ENCODE data around the gene CD80.

CD80 gene

GRCh38 chr3:119547227-119547626, 12.2 kb downstream of the CD80 start:
- DNase-seq, result peak; percentile 46 to 58 (median 57)

- DNase-seq, result no peak
Measured at GRCh38 chr3:119543147-119543546, 16.3 kb downstream of the CD80 start.

DNA sequence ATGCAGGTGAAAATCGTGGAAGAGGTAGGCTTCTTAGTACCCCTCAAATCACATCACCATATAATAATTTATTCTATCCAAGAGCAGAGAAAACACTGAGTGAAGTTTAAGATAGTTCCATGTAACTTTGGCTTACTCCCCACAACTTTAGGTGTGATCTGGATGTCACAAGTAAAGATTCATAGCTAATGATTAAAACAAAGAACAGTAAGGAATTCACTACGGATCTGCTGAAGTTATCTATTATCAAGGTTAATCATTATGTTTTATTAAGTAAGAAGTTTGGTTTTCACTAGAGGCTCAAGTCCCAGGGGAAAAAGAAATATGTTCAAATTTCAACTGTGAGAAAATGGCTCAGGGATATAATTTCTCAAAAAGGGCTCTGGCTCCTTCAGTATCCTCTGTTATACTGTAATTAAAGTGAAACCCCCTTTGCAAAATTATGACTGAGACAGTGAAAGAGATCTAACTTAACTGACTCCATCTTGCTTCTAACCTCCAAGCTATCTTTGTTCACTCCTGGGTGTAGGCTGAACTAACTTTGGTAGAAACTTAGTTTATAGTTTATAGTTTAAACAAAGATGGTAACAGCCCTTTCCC, 17.1 kb downstream of the CD80 start:
- no peak for DNase-seq

- no peak for DNase-seq
Measured at GRCh38 chr3:119541547-119541946, 17.9 kb downstream of the CD80 start.

- no peak for DNase-seq
Measured at GRCh38 chr3:119538772-119539171, 20.6 kb downstream of the CD80 start.

- DNase-seq, result no peak
Measured at GRCh38 chr3:119536757-119537156, 22.7 kb downstream of the CD80 start.

- no peak for DNase-seq
Measured at GRCh38 chr3:119534296-119534695, 25.1 kb downstream of the CD80 start.

- no peak for DNase-seq
Measured at GRCh38 chr3:119531151-119531550, 28.3 kb downstream of the CD80 start.

- no peak for DNase-seq
Measured at GRCh38 chr3:119530456-119530855, 29.0 kb downstream of the CD80 start.

- DNase-seq, result no peak
Measured at GRCh38 chr3:119529883-119530282, 29.5 kb downstream of the CD80 start.

- DNase-seq, result no peak
Measured at GRCh38 chr3:119527714-119528113, 31.7 kb downstream of the CD80 start.

DNA sequence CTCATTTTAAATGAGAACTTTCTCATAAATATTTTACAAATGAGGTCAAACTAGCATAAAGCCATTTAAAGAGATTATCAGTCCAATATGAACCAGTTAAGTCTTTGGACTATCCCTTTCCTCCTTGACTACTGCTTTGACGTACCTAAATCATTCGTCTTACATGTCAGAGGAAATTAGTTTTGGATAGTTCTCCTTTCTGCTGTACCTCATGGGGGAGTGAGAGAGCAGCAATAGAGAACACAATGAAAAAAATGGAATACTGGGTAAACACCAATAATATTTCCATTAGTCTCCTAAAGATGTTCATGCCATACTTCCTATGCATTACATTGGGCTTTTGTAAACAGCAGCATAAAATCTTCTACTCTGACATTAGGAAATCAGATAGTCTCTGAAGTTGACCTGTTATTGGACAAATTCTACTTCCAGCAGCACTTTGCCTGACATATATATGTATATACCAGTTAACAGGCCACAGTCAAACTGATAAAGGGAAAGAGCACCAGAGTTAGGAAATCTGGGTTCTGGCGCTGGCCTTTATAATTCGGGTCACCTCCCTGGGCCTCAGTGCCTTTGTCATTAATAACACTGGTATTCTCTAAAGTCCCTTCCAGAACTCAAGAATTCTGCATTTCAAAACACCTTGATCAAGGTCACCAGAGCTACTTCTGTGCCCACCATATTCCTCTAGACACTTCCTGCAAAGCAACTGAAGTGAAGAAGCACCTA, 34.3 kb downstream of the CD80 start:
- peak; percentile 52 to 66 (median 64) for DNase-seq

GRCh38 chr3:119518026-119518425, 41.4 kb downstream of the CD80 start:
- DNase-seq, result no peak

DNA sequence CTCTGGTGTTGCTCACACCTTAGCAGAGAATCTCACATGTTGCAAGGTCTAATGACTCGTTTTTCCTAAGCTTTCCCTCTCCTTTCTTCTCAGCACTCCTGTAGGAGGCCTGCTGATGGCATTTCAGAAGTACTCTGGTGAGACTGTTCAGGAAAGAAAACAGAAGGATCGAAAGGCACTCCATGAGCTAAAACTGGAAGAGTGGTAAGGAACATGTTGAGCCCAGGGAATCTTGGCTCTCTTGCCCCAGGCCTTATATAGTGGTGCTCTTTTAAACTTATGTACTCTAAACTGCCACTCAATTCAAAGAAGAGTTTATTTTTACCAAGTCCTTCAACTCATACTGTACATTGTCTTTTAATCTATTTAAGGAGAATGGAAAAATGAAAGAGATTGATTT, 42.3 kb downstream of the CD80 start:
- DNase-seq, result no peak

- no peak for DNase-seq
Measured at GRCh38 chr3:119514637-119515036, 44.8 kb downstream of the CD80 start.

- DNase-seq, result no peak
Measured at GRCh38 chr3:119510690-119511089, 48.7 kb downstream of the CD80 start.

GRCh38 chr3:119508172-119508845, 51.1 kb downstream of the CD80 start:
- DNase-seq, result no peak

DNA sequence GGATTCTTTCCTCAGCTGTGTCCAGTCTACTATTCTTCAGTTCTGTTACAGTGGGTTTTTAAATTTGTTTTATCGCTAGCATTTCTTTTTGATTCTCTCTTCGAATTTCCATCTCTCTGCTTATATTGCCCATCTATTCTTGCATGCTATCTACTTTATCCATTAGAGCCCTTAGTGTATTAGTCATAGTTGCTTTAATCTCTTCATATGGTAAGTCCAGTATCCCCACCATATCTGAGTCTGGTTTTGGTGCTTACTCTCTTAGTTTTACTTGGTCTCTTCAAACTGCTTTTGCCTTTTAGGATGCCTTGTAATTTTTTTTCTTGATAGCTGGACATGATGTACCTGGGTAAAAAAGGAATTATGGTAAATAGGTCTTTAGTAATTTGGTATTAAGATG, 52.0 kb downstream of the CD80 start:
- no peak for DNase-seq

- peak in 2 of 3 donors; percentile 18 to 47 for DNase-seq
Measured at GRCh38 chr3:119506631-119507030, 52.8 kb downstream of the CD80 start.

DNA sequence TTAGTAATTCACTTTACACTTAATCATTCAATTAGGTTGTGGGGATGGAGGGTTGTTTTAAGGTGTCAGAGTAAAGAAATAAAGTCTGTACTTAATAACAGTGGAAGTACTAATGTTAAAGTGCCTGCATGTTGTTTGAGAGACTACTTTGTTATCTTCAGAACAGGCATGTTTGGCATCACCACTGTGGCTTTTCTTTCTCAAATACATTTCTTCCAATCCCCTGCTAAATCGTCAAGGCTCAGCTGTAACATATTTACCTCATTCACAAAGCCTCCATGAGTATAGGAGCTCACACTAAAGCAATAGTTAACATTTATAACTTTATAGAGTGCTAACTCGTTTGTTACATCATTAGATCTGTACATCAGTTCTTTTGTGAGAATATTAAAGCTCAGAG, 58.5 kb downstream of the CD80 start:
- no peak for DNase-seq

- no peak for DNase-seq
Measured at GRCh38 chr3:119500265-119500664, 59.1 kb downstream of the CD80 start.

DNA sequence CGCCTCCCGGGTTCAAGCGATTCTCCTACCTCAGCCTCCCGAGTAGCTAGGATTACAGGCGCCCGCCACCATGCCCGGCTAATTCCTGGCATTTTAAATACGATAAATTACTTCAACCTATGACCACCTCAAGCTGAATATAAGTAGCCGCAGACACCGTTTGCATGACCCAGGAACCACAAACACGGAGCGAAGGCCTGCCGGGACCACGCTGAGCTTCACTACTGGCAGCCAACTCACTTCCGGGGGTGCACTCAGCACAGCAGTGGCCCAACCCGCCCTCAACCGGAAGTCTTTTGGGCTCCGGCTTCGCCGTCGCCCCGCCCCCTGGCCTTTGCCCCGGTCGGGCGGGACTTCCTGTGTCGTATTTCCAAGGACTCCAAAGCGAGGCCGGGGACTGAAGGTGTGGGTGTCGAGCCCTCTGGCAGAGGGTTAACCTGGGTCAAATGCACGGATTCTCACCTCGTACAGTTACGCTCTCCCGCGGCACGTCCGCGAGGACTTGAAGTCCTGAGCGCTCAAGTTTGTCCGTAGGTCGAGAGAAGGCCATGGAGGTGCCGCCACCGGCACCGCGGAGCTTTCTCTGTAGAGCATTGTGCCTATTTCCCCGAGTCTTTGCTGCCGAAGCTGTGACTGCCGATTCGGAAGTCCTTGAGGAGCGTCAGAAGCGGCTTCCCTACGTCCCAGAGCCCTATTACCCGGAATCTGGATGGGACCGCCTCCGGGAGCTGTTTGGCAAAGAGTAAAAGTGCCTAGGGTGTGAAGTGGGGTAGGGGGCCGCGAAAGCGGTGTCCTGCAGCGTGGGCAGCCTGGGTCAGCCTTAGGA, 61.0 kb downstream of the CD80 start, which contains the start of gene TIMMDC1:
Gene TIMMDC1, plus strand, starts transcription at position 362 of the 826 bp plus-strand sequence. Its CDS starts 187 bp downstream, at position 549.
- DNase-seq, result peak; percentile 98 to 99 (median 98)

GRCh38 chr3:119497820-119498185, 61.6 kb downstream of the CD80 start:
- DNase-seq, result peak in 2 of 3 donors; percentile 12 to 28

Measured in suppressor macrophage treated with lipopolysaccharide for 1 hour (primary cell).